HG03457 (cell line): Measurements from ENCODE around the gene WNK1.
"Not testable (repeated sequence)": the region's sequence is repeated elsewhere in the genome, so short reads cannot be mapped to it uniquely, and the experiment has no call there.

Experiments
- ATAC-seq: cut with Tn5 transposase; IDR thresholded peaks from one replicate; pipeline ENCODE4 v1.9.1; 2021; ENCODE audit warnings: moderate number of reproducible peaks; ENCODE audit not compliant: unreplicated experiment

Gene WNK1

DNA sequence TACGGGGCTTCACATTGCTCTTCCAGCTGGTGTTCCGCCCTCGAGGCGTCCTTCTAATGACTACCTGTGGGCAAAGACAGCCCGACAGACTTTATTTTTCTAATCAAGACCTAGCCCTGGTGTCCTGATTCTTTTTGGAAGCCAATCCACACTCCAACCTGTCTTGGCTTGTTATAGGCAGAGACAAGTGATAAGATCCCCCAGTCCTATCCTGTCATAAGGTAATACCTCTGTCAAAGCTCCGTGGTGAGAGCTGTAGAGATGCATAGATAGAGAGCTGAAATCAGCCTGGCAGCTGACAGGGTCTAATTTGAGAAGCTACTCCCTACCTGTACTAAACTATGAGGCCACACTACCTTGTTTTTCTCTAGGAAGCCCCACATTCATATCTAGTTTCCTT is 11.5 kb upstream of the WNK1 start:
- ATAC-seq = no peak

DNA sequence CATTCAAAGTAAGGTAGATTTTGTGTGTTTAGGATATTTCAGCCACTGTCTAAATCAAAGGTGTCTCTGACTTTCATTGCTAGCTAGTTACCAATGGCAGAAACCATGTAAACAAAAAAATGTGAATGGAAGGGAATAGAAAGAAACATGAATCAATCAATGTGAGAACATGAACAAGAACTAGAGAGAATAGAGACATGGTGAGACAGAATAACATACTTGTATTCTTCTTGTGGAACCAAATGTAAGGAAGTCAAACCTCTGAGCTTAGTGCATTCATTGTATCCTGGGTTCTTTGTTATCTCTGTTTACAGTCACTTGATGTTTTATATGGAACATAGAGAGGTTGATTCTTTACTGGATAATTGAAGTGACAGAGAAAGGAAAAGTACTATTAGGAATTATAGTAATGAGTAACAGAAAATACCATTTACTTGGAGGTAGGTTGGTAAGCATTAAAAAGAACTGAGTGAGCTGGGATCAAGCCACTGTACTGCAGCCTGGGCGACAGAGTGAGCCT is 2.6 kb upstream of the WNK1 start:
- ATAC-seq = no peak

DNA sequence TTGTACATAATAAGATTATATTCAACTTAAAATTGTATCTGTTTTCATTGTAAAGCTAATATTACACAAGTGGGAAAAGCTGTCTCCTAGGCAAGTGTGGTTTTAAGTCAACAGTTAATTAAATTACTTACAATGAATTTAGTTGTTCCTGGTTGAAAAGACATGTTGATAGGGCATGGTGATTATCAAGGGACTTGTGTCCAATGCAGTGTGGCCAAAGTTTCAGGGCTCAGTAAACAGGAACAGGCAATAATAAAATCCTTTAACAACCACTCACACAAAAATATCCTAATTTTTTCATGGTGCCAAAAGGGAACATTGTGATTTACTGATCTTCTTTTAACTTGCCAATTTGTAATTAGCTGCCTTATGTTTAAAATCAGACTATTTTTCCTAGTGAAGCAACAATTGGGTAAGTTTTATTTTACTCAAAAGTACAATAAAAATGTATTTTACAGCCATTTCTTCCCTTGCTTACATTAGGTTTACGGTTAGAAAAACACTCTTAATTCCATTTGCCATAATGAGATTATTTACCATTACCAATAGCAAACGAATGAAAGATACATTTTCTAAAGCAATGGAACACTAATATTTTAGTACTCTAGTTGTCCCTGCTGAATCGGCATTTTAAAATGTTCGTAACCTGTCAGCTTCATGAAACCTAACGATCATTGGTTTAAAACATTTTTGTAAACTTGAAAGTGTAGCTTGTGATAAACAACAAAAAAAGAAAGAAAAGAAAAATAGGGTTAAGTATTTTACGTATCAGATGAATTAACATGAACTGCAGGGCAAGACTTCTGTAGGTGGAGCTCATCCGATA is 1.8 kb upstream of the WNK1 start:
- ATAC-seq = no peak

DNA sequence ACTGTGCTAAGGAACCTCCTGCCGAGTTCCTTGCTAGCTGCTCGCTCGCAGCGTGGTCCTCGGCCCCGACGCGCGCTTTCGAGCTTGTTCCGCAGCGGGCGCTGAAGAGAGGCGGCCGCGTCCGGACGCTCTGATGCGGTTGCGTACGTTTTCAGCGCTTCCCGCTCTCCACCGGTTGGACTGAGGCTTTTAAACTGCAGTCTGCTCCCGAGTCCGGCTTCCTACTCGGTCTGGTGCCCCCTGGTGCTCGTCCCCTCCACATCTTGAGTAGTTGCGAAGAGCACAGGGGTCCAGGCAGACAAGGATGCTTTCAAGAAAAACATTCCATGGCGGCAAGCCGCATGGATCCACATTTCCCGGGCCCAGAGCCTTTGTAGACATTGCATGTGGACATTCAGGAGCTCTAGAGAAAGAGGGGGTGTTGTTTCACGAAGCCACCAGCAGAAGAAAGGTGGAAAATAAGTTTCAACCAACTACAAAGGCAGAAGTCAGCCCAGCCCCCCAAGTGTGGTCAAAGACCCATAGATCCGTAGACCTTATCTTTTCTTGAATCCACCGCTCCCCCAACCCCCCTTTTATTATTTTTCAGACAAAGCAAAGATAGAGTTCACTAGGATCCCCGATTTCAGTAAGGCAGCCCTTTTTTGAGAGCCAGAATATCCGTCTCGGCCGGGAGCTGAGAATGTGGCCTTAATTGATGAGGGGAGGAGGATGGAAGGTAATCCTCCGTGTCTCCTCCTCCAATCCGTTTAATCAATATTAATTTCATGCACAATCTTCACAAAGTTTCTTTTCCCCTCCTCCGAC is 984 bp upstream of the WNK1 start:
- no peak for ATAC-seq

DNA sequence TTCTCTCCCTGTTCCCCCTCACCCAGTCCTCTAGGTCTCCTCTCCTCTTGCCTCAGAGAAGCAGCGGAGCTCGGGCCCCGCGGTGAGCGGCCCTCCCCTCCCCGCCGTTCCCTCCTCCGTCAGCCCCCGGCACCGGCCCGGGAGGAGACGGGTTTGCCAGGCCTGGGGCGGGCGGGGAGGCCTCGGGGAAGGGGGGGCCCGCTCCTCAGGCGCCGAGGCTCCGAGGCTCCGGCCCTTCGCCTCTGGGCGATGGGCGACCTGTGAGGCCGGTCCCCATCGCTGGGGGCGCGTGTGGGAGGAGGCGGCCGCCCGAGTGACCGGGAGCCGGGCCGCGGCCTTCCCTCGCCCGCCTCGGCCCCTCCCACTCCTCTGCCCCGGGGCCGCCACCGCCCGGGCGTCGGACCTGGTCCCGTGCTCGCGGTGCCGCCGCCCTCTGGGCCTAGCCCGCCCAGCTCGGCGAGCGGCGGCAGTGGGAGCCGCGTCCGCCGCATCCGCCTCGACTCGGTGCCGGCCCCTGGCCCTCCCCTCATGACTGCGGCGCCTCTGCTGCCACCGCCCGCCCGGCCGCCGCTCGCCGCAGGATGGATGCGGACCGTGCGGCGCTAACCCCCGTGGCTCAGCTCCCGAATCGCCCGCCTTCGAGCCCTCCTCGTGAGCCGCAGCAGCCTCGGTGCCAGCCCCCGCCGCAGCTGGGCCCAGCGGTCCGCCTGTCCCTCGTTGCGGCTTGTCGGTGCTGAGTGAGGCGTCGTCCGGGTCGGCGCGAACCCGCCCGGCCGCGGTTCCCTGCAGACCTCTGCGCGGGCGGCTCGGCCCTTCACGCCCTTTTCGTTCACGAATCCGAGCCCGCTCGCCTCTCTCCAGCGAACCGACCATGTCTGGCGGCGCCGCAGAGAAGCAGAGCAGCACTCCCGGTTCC is 574 bp downstream of the WNK1 start:
- peak; percentile 13 for ATAC-seq

DNA sequence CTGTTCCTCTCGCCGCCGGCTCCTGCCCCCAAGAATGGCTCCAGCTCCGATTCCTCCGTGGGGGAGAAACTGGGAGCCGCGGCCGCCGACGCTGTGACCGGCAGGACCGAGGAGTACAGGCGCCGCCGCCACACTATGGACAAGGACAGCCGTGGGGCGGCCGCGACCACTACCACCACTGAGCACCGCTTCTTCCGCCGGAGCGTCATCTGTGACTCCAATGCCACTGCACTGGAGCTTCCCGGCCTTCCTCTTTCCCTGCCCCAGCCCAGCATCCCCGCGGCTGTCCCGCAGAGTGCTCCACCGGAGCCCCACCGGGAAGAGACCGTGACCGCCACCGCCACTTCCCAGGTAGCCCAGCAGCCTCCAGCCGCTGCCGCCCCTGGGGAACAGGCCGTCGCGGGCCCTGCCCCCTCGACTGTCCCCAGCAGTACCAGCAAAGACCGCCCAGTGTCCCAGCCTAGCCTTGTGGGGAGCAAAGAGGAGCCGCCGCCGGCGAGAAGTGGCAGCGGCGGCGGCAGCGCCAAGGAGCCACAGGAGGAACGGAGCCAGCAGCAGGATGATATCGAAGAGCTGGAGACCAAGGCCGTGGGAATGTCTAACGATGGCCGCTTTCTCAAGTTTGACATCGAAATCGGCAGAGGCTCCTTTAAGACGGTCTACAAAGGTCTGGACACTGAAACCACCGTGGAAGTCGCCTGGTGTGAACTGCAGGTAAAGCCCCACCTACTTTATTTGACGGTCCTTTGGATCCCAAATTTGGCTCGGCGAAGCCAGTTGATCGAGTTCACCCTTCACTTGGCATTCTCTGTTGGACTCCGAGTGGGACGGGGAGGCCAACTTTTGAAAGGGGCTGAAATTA is 1.5 kb downstream of the WNK1 start:
- ATAC-seq = no peak

DNA sequence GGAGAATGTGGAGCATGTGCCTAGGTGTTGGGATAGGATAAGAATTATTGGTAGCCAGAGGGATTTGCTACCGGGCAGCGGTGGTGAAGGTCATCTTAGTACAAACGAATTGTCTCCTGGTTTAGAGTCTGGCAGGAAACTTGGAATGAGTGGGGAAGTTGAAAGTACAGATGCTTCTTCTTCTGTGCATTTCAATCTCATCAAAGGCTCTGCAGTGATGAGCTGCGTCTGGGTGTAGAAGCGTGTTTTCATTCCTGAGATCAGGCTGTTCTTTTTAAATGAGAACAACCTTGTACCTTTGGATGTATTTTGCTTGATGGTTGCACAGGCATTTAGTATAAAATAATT is 2.1 kb downstream of the WNK1 start:
- no peak for ATAC-seq

DNA sequence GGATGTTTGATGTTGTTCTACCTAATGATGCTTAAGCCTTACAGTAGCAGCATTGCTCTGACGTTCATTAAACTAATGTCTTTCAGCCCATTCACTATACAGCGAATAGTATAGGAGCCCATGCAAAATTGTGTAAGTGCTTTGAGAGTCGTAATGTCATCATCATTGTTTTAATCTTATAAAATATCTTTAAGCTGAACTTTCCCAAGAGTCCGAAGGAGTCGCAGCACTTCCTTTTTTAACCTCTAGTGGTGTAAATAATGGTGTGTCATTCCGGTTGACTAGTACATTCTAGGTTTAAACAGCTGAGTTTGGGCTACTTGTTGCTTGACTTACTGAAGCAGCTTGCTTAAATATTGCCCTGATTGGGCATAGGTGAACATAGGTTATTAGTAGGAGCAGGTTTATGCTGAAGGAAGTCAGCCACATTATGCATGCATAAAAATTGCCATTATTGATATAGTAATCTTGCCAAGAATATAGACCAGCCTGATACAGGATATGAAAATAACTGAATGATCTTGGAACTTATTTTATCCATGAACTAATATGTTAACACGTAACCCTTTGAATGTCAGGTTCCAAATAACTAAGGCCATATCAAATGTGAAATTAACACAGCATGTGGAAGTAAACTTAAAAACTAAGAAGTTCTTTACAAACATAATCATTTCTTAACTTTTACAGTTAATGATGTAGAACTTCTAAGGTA is 2.6 kb downstream of the WNK1 start:
- no peak for ATAC-seq

DNA sequence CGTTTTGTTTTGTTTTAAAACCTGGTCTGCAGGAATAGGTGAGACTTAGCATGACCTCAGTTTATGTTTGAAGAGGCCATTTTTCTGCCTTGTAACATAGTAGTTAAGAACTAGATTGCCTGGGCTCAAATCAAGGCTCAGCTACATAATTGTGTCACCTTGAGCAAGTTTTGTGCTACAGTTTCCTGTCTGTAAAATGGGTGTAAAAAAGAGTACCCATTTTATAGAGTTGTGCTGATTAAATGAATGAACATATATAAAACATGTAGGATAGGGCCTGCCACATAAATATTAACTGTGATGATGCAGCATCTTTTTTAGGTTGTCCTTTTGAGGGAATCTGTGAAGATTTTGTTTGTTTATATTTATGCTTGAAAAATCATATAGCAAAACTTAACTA is 7.2 kb downstream of the WNK1 start:
- no peak for ATAC-seq

DNA sequence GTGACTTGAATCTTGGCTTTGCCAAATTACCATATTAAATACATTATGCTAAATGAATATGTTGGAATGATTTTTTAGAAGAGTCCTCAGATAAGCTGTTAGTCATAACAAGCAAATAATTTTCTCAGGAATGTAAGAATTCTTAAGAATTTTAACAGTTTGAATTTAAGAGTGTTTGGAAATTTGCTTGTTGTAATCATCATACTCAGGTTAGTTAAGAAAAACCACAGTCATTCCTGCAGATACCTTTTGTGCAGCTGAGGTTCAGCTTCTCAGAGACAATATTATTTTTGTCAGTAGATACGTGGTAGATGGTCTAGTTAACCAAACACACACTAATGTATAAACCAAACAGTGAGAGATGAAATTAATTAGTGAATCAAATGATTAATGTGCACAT is 8.9 kb downstream of the WNK1 start:
- no peak for ATAC-seq

DNA sequence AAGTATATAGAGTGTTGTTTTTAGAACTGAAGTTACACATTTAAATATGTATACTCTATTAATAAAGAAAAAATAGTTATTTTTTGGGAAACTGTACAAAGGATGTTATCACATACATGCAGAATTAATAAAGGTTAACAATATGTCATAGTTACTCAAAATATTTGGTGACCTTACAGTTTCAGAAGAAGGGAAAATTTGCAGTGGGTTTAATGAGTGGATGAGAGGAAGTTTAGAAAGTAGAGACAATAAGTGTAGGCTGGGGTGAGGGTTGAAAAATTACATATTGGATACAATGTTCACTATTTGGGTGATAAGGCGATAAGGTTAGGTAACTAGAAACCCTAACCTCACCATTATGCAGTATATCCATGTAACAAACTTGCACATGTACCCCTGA is 13.5 kb downstream of the WNK1 start:
- ATAC-seq = no peak

DNA sequence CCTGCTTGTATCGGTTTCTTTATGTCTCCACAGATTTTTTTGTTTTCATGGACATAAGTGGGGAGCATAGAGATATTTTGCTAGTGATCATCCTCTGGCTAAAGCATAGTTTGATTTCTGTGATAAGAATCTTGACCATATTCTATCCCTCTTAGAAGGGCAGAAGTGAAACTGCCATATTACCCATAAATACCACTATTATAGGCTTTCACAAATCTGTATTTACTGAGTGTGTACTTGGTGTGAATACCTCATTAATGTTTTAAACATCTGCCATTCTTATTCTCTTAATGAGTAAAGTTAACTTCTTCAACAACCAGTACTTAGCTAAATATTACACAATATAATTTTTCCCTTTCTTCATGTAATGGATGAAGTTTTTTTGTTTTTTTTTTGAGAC is 16.1 kb downstream of the WNK1 start:
- no peak for ATAC-seq

DNA sequence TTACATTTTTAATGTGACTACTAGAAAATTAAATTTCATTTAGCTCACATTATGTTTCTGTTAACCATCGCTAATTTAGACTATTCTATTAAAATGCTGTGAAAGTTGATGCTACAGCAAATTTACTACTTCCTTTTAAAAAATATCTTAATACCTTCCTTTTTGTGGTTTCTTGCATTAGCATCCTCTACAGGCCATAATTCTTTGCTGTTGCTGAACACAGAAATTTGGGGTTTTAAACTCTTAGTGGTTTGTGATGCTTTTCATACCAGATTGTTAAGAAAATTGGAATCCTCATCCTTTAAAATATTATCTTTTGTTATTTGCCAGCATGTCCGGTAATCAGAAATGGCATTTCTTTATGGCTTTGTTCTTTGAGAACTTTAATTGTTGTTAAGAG is 18.1 kb downstream of the WNK1 start:
- no peak for ATAC-seq

DNA sequence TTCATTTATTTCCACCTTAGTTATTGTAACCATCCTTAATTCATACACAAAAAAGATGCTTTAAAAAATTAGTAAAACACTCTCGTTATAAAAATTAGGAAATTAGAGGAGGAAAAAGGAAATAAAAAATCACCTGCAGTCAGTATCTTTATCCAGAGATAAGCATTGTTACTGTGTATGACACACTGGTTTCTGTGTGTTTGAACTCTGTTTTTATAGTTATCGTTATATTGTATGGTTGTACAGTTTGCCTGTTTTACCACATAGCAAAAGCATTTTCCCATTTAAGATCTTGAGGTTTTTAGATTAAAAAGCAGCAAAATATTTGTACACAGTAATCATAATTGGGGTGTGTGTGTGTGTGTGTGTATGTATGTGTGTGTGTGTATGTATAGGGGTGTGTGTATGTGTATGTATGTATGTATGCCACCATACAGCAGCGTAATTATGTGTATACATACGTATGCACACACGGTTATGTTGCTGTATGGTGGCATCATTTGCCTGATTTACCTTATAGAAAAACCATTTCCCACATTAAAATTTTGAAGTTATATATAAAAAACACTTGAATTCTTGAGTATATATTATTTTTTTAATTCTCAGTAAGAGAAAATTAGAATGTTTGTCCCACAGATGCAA is 19.8 kb downstream of the WNK1 start:
- ATAC-seq = no peak

DNA sequence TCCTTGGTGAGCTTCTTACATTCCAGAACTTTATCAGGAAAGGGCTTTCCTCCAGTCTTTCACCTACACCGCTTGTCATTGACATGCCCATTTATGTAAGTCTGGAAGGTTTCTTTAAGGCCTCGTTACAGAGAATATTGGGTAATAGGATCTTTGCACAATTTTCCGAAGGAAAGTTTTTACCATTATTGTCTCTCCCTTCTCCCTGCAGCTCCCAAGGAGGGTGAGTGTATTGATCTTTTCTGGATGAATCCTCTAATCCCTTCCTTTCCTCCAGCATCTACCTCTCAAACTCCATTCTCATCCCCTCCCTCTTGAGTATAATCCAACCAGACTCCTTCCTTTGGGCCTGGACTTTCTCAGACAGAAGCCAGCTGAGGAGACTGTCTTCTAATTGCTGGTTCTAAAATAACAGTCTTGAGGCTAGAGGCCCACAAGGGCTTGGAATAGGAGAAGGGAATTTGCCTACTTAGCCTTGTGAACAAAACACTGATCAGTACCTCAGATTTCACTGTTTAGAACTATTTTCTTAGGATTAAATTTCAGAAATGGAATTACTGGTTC is 21.8 kb downstream of the WNK1 start:
- no peak for ATAC-seq

DNA sequence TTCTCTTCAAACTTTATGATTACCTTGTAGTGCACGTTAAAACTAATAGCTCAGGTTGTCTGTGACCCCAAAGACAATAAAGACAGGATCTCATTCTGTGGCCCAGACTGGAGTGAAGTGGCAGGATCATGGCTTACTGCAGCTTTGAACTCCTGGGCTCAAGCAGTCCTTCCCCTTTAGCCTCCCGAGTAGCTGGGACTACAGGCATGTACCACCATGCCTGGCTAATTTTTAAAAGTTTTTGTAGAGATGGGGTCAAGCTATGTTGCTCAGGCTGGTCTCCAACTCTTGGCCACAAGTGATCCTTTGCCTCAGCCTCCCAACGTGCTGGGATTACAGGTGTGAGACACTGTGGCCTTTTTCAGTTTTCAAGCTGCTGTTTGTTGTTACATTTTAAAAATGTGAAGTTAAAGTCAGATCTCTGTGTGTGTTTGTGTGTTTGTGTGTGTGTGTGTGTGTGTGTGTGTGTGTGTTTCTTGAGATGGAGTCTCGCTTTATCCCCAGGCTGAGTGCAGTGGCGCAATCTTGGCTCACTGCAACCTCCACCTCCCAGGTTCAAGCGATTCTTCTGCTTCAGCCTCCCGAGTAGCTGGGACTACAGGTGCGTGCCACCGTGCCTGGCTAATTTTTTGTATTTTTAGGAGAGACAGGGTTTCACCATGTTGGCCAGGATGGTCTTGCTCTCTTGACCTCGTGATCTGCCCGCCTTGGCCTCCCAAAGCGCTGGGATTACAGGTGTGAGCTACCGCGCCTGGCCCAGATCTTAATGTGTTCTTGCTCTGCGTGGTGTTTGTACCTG is 23.8 kb downstream of the WNK1 start:
- not testable (repeated sequence) for ATAC-seq

DNA sequence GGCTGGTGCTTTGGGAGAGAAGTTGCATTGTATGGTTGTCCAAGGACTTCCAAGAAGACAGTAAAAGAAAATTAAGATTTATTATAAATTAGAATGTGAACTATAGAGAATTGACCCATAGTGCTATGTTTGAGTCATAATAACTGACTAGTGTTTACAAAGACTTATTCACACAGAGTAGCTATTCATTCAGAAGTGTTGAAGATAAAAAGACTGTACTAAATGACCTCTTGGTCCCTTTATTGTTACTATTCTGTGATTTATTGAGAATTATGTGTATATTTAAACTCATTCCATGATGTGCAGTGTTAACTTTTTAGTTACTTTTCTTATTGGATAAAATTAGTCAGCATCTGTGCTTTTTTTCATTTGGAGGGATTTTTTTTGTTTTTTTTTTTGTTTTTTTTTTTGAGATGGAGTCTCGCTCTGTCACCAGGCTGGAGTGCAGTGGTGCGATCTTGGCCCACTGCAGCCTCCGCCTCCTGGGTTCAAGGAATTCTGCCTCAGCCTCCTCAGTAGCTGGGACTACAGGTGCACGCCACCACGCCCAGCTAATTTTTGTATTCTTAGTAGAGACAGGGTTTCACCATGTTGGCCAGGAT is 24.5 kb downstream of the WNK1 start:
- not testable (repeated sequence) for ATAC-seq
